ENCODE data around the gene CNNM2. TPM values are rescaled to one million over a fixed set of nuclear protein-coding genes. Genes with fewer than 3 reads are reported as not detected.

CNNM2 gene
- total and polyA plus RNA-seq, 11 donors = 1.3 to 6.3 (median 3.4) TPM

- ATAC-seq = no peak
- WGBS, 4 donors = 79 to 100% (median 99%) methylated on average over 1 of the region's 1 CpG
- Histone ChIP-seq H3K9me3 (no peaks in the 10 kb centered on the region), H3K27ac (no peak overlapping the region), H3K4me1 (peaks cover 0 to 16% (median 1%) of the 10 kb centered on the region in 12 donors), H3K27me3 (no peaks in the 10 kb centered on the region), H3K36me3 (peaks cover 0 to 4% (median 0%) of the 10 kb centered on the region in 9 donors), H3K4me3 (no peak overlapping the region)
- intact Hi-C loops (cut with DNase I) = no loop called here
- TF ChIP-seq CTCF (IDR thresholded peaks at IDR 0.05) (no peak), POLR2A (IDR thresholded peaks at IDR 0.05) (no peak)
- DNase-seq = no peak
Measured at GRCh38 chr10:102959360-102959759, 41.3 kb downstream of the CNNM2 start.

GRCh38 chr10:102960157-102960556 lies 42.1 kb downstream of the CNNM2 start:
- WGBS, 4 donors = 78 to 88% (median 85%) methylated on average over 5 of the region's 5 CpGs
- no peak for ATAC-seq
- Histone ChIP-seq H3K4me1 (peaks cover 0 to 16% (median 2%) of the 10 kb centered on the region in 12 donors), H3K27ac (no peak overlapping the region), H3K4me3 (no peak overlapping the region), H3K9me3 (no peaks in the 10 kb centered on the region), H3K27me3 (no peaks in the 10 kb centered on the region), H3K36me3 (no peaks in the 10 kb centered on the region)
- TF ChIP-seq POLR2A (IDR thresholded peaks at IDR 0.05) (no peak), CTCF (IDR thresholded peaks at IDR 0.05) (no peak)
- intact Hi-C loops (cut with DNase I) = no loop called here
- no peak for DNase-seq

GRCh38 chr10:102962267-102962666 lies 44.2 kb downstream of the CNNM2 start:
- intact Hi-C loops (cut with DNase I) = no loop called here

More at GRCh38 chr10:102962267-102962666, 44.2 kb downstream of the CNNM2 start:
- DNase-seq = no peak
- TF ChIP-seq POLR2A (IDR thresholded peaks at IDR 0.05) (no peak), CTCF (IDR thresholded peaks at IDR 0.05) (no peak)
- Histone ChIP-seq H3K36me3 (no peaks in the 10 kb centered on the region), H3K4me1 (peaks cover 0 to 16% (median 3%) of the 10 kb centered on the region in 12 donors), H3K27ac (no peak overlapping the region), H3K9me3 (no peaks in the 10 kb centered on the region), H3K27me3 (no peaks in the 10 kb centered on the region), H3K4me3 (no peak overlapping the region)
- 83 to 93% (median 87%) methylated on average over 1 of the region's 1 CpG for WGBS, 4 donors
- ATAC-seq = no peak

Data from heart left ventricle (tissue), 16 donors.